K562 (cell line): Measurements from ENCODE around the gene FARSA. TPM values are rescaled to one million over a fixed set of nuclear protein-coding genes. Genes with fewer than 3 reads are reported as not detected.

Experiments used
- CAMTA2 ChIP-seq: fragments of 250-450 bp; sonication (Bioruptor Pico); conservative IDR thresholded peaks from 2 replicates; pipeline ENCODE4 v1.5.1; 2022
- ELF4 ChIP-seq: fragments of 450-650 bp; formaldehyde crosslinking; IDR thresholded peaks from 2 replicates; pipeline ENCODE4 v1.4.0; 2022; ENCODE audit warnings: missing genetic modification characterization
- GTF2F1 ChIP-seq: IDR thresholded peaks from 2 replicates; pipeline ENCODE4 v1.6.1; 2011; ENCODE audit warnings: low read depth, low read length, improper control_type of control experiment
- LARP7 ChIP-seq: fragments of 450-650 bp; IDR thresholded peaks from 2 replicates; pipeline ENCODE4 v1.6.1; 2016
- MITF ChIP-seq: IDR thresholded peaks from 2 replicates; pipeline ENCODE4 v1.6.1; 2014; ENCODE audit warnings: antibody characterized with exemption
- MYNN ChIP-seq, 2 experiments: sonication (generic); formaldehyde crosslinking in 1 of 2; IDR thresholded peaks; 2 replicates each; pipeline versions ENCODE4 v1.5.0 to v1.6.1; 2016 to 2020; ENCODE audit warnings: antibody characterized with exemption in 1 of 2, missing genetic modification reagents in 1 of 2
- NEUROD1 ChIP-seq: fragments of 150-350 bp; IDR thresholded peaks from 2 replicates; pipeline ENCODE4 v1.6.1; 2014; ENCODE audit warnings: borderline replicate concordance, low read length, low read depth; ENCODE audit not compliant: partially characterized antibody
- RB1 ChIP-seq: fragments of 450-650 bp; IDR thresholded peaks from 2 replicates; pipeline ENCODE4 v1.6.1; 2017; ENCODE audit warnings: low read depth, mild to moderate bottlenecking
- RUNX1 ChIP-seq: sonication (generic); IDR thresholded peaks from 2 replicates; pipeline ENCODE4 v1.6.1; 2016; ENCODE audit warnings: antibody characterized with exemption, low read depth
- SAFB ChIP-seq: fragments of 200-400 bp; formaldehyde crosslinking; IDR thresholded peaks from 2 replicates; pipeline ENCODE4 v1.6.1; 2017; ENCODE audit warnings: low read depth, low read length, borderline replicate concordance
- SUPT5H ChIP-seq: fragments of 450-650 bp; IDR thresholded peaks from 2 replicates; pipeline ENCODE4 v1.6.1; 2016
- ZNF318 ChIP-seq, 2 experiments: fragments of 450-650 bp; IDR thresholded peaks; 2 replicates each; pipeline ENCODE4 v1.6.1; 2016; ENCODE audit warnings: mild to moderate bottlenecking in 2 of 2, borderline replicate concordance in 1 of 2, low read depth in 1 of 2, moderate library complexity in 1 of 2
- ZNF449 ChIP-seq: fragments of 250-450 bp; sonication (Bioruptor Pico); IDR thresholded peaks from 2 replicates; pipeline ENCODE4 v1.8.0; 2022; ENCODE audit warnings: moderate library complexity, mild to moderate bottlenecking, inconsistent platforms
- ZNF57 ChIP-seq: fragments of 450-650 bp; formaldehyde crosslinking; IDR thresholded peaks from 2 replicates; pipeline ENCODE4 v1.4.0; 2020; ENCODE audit warnings: mild to moderate bottlenecking, moderate library complexity
- polyA plus RNA-seq, 8 experiments: library from polyadenylated mRNA; depleted of rRNA in 4 of 8; stranded (reverse) in 5 of 8; unstranded in 3 of 8; fragments of >200 nt; fragmentation: Nextera tagmentation in 2 of 8; fragmentation: Illumina TruSeq in 1 of 8; extraction: Ambion mirVana in 2 of 8; extraction: Trizol in 1 of 8; gene quantifications; 2 replicates each; pipeline versions ENCODE4 v1.2.1 to v1.2.3, GENCODE V29; 2011 to 2014; ENCODE audit warnings: inconsistent platforms in 1 of 8, missing spikeins in 1 of 8
- total RNA-seq, 7 experiments: library from RNA; depleted of rRNA in 6 of 7; stranded (reverse); fragments of >200 nt in 6 of 7; fragmentation: Illumina TruSeq in 2 of 7; extraction: Trizol in 2 of 7; gene quantifications; 2 replicates each; pipeline versions ENCODE4 v1.2.1 to v1.2.3, GENCODE V29; 2011 to 2021; ENCODE audit warnings: low replicate concordance in 1 of 7

FARSA gene
- total and polyA plus RNA-seq, 9 of the 15 experiments (the other 6 are each of a cell fraction or from before 2014, with no cell fraction given), result 25.2 to 237 (median 89.6) TPM

- TF ChIP-seq ZNF449 (CRISPR knock-in tag) (no peak), RB1 (peak; percentile 78), CAMTA2 (CRISPR knock-in tag) (no peak), ZNF318 (IDR thresholded peaks at IDR 0.05; ENCODE audit: borderline replicate concordance in 1 of 2, low read depth in 1 of 2) (0 out of 4 replicates have a peak, but pooled peaks of 1 of the 2 experiments have one; percentile 14), ELF4 (CRISPR knock-in tag) (no peak), MITF (peak; percentile 46; the same call in 1 of the 2 replicates), MYNN (IDR thresholded peaks at IDR 0.05) (peak; percentile 45; the same call in 1 of the 2 replicates), MYNN (CRISPR knock-in tag; IDR thresholded peaks at IDR 0.05) (no peak), GTF2F1 (no peak), SUPT5H (peak; percentile 90), LARP7 (no peak), ZNF57 (CRISPR knock-in tag) (no peak), NEUROD1 (peak; percentile 15), RUNX1 (0 out of 2 replicates have a peak, but pooled peaks have one; percentile 19), SAFB (no peak)
Measured at GRCh38 chr19:12886969-12887747, 46.4 kb downstream of the FARSA start, which contains the start of gene KLF1 (continued).
